Endothelial cell (in vitro differentiated cells): ENCODE measurements around the gene LSAMP. TPM values are rescaled to one million over a fixed set of nuclear protein-coding genes. Genes with fewer than 3 reads are reported as not detected.

ENCODE experiments used
- DNase-seq: peaks from one replicate; pipeline ENCODE4 v3.0.0; 2021; ENCODE audit warnings: low spot score
- H3K27ac Mint-ChIP-seq: one replicate; pipeline ENCODE4 v1.8.0; 2021; ENCODE audit warnings: mixed read lengths, inconsistent platforms; ENCODE audit not compliant: unreplicated experiment
- H3K27me3 Mint-ChIP-seq: one replicate; pipeline ENCODE4 v1.8.0; 2021; ENCODE audit warnings: mild to moderate bottlenecking, moderate library complexity, mixed read lengths, inconsistent platforms; ENCODE audit not compliant: unreplicated experiment
- H3K36me3 Mint-ChIP-seq: one replicate; pipeline ENCODE4 v1.8.0; 2021; ENCODE audit warnings: mild to moderate bottlenecking, low read depth, mixed read lengths, inconsistent platforms; ENCODE audit not compliant: unreplicated experiment
- H3K4me1 Mint-ChIP-seq: one replicate; pipeline ENCODE4 v1.8.0; 2021; ENCODE audit warnings: mild to moderate bottlenecking, mixed read lengths, inconsistent platforms; ENCODE audit not compliant: unreplicated experiment
- H3K4me3 Mint-ChIP-seq: one replicate; pipeline ENCODE4 v1.8.0; 2021; ENCODE audit warnings: mild to moderate bottlenecking, mixed read lengths, inconsistent platforms; ENCODE audit not compliant: unreplicated experiment
- H3K9me3 Mint-ChIP-seq: one replicate; pipeline ENCODE4 v1.8.0; 2021; ENCODE audit warnings: mixed read lengths, inconsistent platforms; ENCODE audit not compliant: unreplicated experiment
- CTCF ChIP-seq: fragments of 200-600 bp; sonication (generic); IDR thresholded peaks from one replicate; pipeline ENCODE4 v1.5.0; 2021; ENCODE audit warnings: antibody characterized with exemption; ENCODE audit not compliant: unreplicated experiment
- total RNA-seq: library from RNA; stranded (reverse); fragmentation: NEBNext Ultra II Directional; extraction: Animal tissue kit (Norgen Biotek cat#: 25700); gene quantifications from one replicate; pipeline ENCODE4 v1.2.1, GENCODE V29; 2021; ENCODE audit not compliant: unreplicated experiment

The LSAMP gene
- total RNA-seq, 1 donor from 2014 or later = 6.1 TPM

- H3K4me3 Mint-ChIP-seq = no peak overlapping the region
- H3K27ac Mint-ChIP-seq = no peak overlapping the region
- H3K4me1 Mint-ChIP-seq = peaks cover 8% of the 10 kb centered on the region
- no peak for TF ChIP-seq CTCF
- no peaks in the 10 kb centered on the region for H3K36me3 Mint-ChIP-seq
- H3K9me3 Mint-ChIP-seq = no peaks in the 10 kb centered on the region
- no peaks in the 10 kb centered on the region for H3K27me3 Mint-ChIP-seq
- DNase-seq = no peak
Measured at GRCh38 chr3:115839246-115839645, 606.0 kb downstream of the LSAMP start.

GRCh38 chr3:115838786-115839185 is 606.5 kb downstream of the LSAMP start:
- Mint-ChIP-seq H3K27ac (no peak overlapping the region), H3K9me3 (no peaks in the 10 kb centered on the region), H3K36me3 (no peaks in the 10 kb centered on the region), H3K4me1 (peaks cover 8% of the 10 kb centered on the region), H3K4me3 (no peak overlapping the region), H3K27me3 (no peaks in the 10 kb centered on the region)
- no peak for TF ChIP-seq CTCF
- DNase-seq = no peak

GRCh38 chr3:115836944-115837343 is 608.3 kb downstream of the LSAMP start:
- H3K4me3 Mint-ChIP-seq = no peak overlapping the region
- H3K4me1 Mint-ChIP-seq = peaks cover 2% of the 10 kb centered on the region

GRCh38 chr3:115835946-115836345 is 609.3 kb downstream of the LSAMP start:
- H3K36me3 Mint-ChIP-seq = no peaks in the 10 kb centered on the region
- no peak overlapping the region for H3K27ac Mint-ChIP-seq
- no peaks in the 10 kb centered on the region for H3K4me1 Mint-ChIP-seq
- H3K4me3 Mint-ChIP-seq = no peak overlapping the region
- no peaks in the 10 kb centered on the region for H3K27me3 Mint-ChIP-seq
- DNase-seq = no peak
- H3K9me3 Mint-ChIP-seq = no peaks in the 10 kb centered on the region
- no peak for TF ChIP-seq CTCF

More at GRCh38 chr3:115836944-115837343, 608.3 kb downstream of the LSAMP start:
- Mint-ChIP-seq H3K27me3 (no peaks in the 10 kb centered on the region), H3K9me3 (no peaks in the 10 kb centered on the region), H3K36me3 (no peaks in the 10 kb centered on the region), H3K27ac (no peak overlapping the region)
- DNase-seq = no peak
- peak; percentile 90 for TF ChIP-seq CTCF

- H3K9me3 Mint-ChIP-seq = no peaks in the 10 kb centered on the region
- TF ChIP-seq CTCF = no peak
- no peaks in the 10 kb centered on the region for H3K27me3 Mint-ChIP-seq
- H3K4me3 Mint-ChIP-seq = no peak overlapping the region
- no peaks in the 10 kb centered on the region for H3K4me1 Mint-ChIP-seq
- H3K27ac Mint-ChIP-seq = no peak overlapping the region
- no peak for DNase-seq
- H3K36me3 Mint-ChIP-seq = no peaks in the 10 kb centered on the region
Measured at GRCh38 chr3:115834068-115834467, 611.2 kb downstream of the LSAMP start.
